DMS53 treated with DMSO at 0.1 percent for 48 hours (cell line): Measurements from ENCODE around the gene NEIL3.
A peak's percentile ranks its signal among the peaks of the same experiment; 100 is the strongest.

Experiments
- DNase-seq: peaks from one replicate; lab custom pipeline; 2025; ENCODE audit not compliant: unreplicated experiment; lab: John Stamatoyannopoulos, UW

Gene NEIL3

GRCh38 chr4:177309522-177310371 is at the start of gene NEIL3:
TSS of gene NEIL3 (plus strand) at chr4:177309874. CDS start at chr4:177309954, 80 bp downstream.
- DNase-seq, result peak; percentile 60

- DNase-seq, result no peak
Observed at GRCh38 chr4:177263818-177264217, 45.9 kb upstream of the NEIL3 start.

DNA sequence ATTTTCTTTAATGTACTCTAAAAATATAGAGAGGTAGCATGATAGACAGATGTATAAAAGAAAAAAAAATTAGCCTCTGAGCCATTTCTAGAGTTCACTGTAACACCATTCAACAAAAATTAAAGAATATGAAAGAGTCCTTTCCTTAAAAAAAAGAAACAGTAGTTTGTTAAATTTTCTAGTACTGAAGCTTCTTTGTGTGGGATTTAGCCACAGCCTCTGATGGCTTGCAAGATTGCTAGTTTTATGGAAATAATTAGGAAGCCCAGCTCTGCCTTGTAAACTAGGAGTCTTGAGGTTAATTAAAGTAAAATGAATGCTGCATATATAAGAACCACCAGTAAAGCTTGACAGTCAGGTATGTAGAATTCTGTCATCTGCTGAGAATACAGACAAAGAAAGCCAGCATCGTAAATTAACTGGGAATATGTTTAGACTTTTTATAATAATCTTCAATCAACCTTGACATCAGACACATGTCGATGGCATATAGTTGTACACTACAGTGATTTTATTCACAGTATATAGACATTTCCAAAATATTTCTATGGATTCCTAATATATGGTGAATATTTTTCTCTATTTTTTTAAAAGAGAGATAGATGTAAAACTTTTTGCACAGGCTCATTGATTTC is 44.8 kb upstream of the NEIL3 start:
- DNase-seq, result no peak

DNA sequence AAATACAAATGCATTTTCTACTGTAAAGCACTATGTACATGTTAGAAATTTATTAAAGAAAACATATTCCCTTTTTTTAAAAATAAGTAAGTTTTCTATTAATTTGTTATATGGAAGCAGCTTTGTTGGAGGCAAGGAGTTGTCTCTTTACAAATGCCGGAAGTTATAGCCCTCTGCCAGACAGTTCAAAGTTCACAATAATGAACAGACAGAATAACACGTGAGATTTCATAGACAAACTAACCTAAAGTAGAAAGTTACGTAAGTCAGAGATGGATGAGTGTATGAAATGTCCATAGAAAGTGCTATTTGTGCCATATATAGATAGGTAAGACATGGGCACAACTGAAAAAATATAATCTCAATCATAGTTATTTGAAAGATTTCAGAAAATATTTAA is 43.9 kb upstream of the NEIL3 start:
- DNase-seq, result no peak

- no peak for DNase-seq
Observed at GRCh38 chr4:177266506-177266905, 43.2 kb upstream of the NEIL3 start.

DNA sequence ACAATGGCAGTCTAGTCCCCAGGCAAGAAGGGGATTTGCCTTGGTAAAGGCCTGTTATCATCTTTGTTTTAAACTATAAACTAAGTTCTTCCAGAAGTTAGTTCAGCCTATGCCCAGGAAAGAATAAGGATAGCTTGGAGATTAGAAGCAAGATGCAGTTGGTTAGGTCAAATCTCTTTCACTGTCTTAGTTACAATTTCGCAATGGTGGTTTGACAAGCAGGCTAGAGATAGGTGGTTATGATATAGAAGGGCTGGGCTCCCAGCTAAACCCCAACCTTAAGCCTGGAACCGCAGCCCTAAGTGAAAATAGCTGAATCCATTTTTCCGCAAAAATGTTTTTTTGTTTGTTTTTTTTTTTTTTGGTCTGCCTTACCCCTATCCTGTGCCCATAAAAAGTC is 41.8 kb upstream of the NEIL3 start:
- DNase-seq, result no peak

DNA sequence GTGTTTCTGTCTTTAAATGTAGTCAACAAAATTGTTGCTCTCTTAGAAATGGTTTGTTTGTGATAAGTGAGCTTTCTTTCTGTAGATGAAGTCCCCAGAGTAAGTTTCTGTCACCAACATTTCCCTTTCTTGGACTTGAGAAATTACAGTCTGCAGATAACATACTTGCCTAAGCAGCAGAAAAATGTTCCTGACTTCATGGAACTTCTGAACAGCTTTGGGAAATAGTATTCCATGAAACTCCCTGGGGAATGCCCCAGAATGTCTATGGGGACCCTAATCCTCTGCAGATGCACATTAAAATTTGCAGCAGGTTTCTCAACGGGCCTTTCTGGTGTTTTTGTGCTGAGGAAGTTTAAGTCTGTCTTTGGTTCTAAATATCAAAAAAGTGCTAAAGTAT is 38.6 kb upstream of the NEIL3 start:
- no peak for DNase-seq

DNA sequence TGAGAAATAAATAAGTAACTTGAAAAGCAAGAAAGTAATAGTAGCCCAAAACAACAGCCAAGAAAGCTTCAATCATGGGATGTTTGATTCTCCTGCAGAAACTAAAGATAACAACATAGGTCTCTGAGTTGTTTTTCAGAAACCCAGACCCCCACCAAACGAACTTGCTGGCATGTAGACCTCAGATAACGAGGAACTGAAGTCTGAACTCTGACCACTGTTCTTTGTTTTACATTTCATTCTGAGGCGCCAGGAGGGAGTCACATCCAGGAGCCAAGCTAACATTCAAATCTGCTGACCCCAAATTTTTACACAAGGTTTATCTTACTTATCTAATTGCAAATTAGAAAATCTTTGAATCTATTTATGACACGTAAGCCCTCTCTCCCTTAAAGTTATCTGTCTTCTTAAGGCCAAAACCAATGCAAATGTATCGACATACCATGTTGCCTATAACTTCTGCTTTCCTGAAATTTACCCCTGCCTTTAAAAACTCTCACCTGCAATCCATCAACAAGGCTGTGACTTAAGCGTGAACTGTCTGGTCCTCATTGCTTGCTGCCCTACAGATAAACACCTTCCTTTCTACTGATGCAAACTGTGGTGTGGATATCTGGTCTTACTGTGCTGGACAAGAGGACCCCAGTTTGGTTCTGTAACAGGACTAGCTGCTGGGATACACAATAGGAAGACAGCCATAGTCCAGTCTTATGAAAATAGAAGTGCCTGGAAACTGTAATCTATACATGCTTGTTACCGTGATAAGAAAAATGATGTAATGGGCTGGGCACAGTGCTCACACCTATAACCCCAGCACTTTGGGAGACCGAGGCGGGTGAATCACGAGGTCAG is 37.5 kb upstream of the NEIL3 start:
- no peak for DNase-seq

DNA sequence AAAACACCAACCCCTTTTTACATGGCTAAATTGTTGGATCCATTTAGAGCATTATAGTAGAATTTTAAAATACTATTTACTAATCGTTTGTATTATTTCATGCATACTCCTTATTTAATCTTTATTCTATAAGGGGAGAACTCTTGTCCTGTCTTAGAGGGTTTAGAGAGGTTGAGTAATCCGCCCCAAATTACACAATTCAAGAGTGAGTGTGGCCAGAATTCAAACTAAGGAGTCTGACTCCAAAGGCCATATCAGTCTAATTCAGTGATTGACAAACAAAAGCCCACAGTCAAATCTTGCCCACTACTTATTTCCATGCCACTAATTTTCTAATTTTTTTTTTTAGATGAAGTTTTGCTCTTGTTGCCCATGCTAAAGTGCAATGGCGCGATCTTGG is 33.7 kb upstream of the NEIL3 start:
- DNase-seq, result no peak

- DNase-seq, result no peak
Observed at GRCh38 chr4:177281351-177281909, 28.2 kb upstream of the NEIL3 start.

DNA sequence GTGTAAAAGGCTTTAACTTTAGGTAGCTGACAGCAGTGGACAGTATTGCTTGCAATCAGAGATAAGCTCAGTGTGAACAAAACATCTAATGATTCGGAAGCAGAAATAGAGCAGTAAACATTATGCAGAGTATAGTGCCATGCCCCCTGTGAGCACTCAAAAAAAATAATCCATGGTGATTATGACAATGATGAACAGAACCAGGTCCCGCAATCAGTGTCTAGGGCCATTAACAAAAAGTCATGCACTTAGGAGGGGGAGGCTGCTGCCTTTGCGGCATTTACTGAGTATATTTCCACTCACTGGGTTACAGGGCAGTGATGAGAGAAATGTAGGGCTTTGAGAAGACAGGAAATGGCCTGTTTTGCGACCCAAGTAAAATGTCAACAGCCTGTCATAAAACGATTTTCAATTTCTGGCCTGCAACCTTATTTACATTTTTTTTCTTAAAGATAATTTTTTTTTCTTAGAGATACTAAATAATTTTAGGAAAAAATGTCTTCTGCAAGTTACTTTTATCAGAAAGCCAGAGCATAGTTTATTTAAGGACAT is 27.3 kb upstream of the NEIL3 start:
- no peak for DNase-seq

- no peak for DNase-seq
Observed at GRCh38 chr4:177283167-177283566, 26.5 kb upstream of the NEIL3 start.

- no peak for DNase-seq
Observed at GRCh38 chr4:177285953-177286352, 23.7 kb upstream of the NEIL3 start.

- DNase-seq, result no peak
Observed at GRCh38 chr4:177287255-177287654, 22.4 kb upstream of the NEIL3 start.

DNA sequence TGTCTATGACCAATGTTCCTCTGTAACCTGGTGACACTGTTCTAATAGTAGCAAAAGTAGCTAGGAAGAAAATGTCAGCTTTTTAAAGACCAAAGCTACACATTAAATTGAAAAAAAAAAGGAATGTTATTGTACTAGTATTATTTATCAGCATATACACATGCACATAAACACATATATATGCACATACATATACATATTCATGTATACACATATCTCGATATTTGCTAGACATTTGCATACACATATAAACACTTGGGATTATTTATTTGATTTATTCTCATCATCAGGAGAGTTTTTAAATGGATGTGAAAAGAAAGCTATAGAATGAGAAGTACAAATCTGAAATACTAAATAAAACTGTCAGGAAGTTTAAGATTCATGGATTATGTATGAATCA is 21.3 kb upstream of the NEIL3 start:
- no peak for DNase-seq

DNA sequence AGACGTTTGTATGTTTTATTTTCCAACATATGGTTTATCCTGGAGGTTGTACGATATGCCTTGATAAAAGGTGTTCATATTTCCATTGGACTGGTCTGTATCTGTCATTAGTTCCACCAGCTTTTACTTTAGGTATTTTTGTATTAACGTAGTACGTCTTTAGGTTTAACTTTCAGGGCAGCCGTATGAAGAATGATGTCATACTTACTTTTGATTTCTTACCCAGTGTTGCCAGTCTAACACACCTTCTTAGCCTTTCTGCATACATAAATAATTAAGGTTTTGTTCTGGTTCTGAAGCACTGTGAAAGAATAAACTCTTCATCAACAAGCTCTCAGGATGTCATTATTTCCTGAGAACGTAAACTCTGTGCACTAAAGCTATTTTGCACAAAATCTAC is 18.9 kb upstream of the NEIL3 start:
- DNase-seq, result no peak

DNA sequence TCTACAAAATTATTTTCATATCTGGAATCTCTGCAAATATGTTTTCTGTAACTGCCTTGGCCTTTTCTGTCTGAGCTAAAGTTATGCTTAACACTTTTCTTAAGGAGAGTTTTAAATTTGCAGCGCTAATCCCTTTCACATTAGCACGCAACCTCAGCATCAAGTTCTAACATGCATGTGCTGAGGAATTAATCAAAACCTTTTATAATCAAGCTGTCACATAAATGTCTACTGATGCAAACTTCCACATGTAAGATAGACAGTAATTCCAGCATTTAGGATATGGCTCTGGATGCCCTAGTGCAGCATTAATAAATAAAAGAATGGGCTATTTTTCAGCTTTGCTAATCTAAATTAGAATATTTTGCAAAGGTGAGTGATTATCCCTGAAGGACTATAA is 17.5 kb upstream of the NEIL3 start:
- DNase-seq, result no peak

GRCh38 chr4:177293208-177294033 is 16.3 kb upstream of the NEIL3 start:
- no peak for DNase-seq

GRCh38 chr4:177297785-177298391 is 11.8 kb upstream of the NEIL3 start:
- DNase-seq, result no peak

GRCh38 chr4:177301126-177301639 is 8.5 kb upstream of the NEIL3 start:
- no peak for DNase-seq
